IPS-NIHi11 (cell line): ENCODE results near the gene GET4.
A peak's percentile ranks its signal among the peaks of the same experiment; 100 is the strongest.

Experiments used
- DNase-seq: peaks from one replicate; pipeline ENCODE4 v3.0.0; 2012; ENCODE audit warnings: mixed read lengths, low spot score

GET4 gene

GRCh38 chr7:876077-876971 lies at the start of gene GET4:
Gene GET4 (plus strand): TSS chr7:876554. CDS start chr7:876646, 92 bp downstream.
- peak; percentile 93 for DNase-seq

DNA sequence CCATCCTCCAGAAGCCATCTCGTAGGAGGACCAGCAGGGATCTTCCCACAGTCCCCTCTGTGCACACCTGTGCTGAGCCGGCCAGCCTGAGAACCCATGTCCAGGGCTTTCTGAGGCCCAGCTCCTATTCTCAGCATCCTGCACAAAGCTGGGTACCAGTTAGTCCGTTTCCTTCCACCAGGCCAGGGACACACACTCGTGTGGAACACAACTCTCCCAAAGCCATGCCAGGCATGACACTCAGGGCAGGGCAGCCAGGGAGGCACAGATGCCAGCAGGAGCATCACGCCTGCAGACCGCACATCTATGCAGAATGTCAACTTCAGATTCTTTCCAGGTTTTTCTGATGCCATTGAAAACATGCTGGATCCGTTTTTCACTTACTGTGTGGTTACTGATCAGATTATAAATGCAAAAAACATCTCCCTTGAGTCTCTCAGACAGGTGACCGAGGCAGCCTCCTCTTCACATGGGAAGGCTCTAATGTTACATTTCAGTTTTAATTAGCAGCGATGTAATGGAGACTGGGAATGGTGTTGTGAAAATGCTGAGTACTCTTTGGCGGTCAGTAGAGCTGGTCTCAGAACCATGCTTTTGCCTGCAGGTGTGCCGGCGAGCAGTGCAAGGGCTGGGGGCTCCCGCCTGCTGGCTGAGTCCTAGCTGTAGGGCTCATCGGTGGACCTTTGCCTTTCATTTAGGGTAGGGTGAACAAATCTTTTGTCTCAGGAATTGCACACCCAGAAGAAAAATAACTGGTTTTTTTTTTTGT lies 47.4 kb upstream of the GET4 start:
- no peak for DNase-seq

DNA sequence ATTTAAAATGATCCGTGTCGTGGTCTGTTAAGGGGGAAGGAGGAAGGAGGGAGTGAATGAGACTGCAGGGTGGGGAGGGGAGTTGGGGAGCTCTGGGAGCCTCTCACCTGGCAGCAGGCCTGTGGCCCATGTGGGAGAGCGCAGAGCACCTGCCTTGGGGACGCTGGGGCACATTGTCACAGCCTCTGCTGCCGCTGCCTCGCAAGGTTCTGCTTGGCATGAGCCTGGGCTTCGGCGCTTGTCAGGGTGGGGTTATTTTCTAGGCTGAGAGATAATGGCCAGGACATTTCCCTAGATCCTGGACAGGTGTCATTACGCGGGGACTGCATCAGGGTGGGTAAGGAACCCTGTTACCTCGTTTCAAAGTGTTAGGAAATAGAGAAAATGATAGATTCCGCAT lies 46.3 kb upstream of the GET4 start:
- no peak for DNase-seq

- DNase-seq = no peak
Observed at GRCh38 chr7:831596-832166, 44.7 kb upstream of the GET4 start.

GRCh38 chr7:832167-832967 lies 44.0 kb upstream of the GET4 start, which contains the start of gene SUN1:
Gene SUN1 (plus strand): TSS chr7:832476. CDS start chr7:832525, 49 bp downstream.
- no peak for DNase-seq

DNA sequence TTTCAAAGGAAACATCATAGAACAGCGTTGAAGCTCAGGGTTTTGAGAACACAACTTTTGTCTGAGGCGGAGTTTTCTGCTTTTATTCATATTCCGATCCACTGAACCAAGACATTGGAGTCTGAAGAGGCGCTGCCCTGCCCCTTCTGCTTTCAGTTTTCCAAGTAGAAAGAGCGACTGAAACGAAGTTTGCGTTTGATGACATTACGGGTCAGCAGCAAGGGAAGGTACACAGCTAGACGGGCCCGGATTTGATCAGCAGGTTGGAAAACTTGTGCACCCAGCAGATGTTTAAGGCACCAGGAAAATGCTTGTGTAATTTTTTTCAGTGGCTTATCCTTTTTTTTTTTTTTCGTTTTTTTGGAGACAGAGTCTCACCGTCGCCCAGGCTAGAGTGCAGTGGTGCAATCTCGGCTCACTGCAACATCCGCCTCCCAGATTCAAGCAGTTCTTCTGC lies 43.4 kb upstream of the GET4 start:
- no peak for DNase-seq

DNA sequence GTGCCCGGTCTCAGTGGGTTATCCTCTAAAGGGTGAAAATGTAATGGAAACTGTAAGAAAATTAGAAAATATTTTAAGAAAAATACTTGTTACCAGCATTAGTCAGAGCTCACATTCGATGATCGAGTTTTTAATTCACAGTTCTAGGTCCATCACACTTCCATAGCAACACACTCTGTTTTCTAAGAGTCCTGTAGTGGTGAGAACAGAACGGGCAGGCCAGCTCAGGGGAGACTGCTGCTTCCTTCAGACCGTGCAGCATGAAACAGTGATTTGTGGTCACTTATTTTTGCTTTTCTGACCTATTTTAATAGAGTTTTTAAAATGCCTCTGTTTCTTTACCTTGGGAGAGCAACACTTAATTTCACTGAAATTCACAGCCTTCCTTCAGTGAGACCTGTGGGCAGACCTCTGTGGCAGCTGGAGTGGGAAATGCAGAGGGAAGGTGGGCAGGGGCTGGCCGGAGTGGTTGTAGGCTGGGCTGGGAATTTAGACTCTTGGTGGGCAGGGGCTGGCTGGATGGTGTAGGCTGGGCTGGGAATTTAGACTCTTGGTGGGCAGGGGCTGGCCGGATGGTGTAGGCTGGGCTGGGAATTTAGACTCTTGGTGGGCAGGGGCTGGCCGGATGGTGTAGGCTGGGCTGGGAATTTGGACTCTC lies 42.6 kb upstream of the GET4 start:
- DNase-seq = no peak

DNA sequence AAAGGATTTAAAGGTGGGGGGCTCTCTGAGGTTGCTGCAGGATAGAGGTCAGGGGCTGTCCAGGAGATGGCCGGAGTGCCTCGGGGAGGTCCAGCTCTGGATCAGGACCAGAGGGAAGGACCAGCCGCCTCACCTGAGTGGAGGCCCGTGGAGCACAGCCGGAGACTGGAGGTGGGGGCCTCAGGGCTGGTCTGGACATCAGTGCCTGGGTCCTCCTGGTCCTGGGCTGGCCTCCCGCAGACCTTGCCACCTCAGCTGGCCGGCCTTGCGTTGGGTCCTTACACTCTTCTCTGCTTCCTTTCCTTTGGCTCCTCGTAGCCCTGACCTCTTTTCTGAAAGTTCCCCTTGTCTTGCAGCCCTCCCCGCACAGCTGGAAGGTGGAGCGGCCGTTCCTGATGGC lies 42.1 kb upstream of the GET4 start:
- DNase-seq = no peak

DNA sequence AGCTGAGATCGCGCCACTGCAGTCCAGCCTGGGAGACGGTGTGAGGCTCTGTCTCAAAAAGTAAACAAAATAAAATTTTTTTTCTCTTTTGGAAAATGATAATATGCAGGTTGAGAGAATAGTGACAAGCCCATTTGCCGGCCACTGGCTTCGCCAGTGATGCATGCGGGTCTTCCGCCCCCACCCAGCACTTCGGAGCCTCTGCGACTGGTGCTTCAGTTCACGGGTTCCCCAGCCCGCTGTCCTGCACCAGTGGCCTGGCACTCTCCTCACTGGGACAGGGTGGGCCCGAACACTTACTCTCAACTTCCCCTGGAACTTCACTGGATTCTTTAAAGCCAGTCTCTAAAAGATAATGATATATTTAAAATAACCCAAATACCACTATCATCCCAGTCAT lies 41.3 kb upstream of the GET4 start:
- no peak for DNase-seq

GRCh38 chr7:835485-836401 lies 40.6 kb upstream of the GET4 start:
- DNase-seq = no peak

DNA sequence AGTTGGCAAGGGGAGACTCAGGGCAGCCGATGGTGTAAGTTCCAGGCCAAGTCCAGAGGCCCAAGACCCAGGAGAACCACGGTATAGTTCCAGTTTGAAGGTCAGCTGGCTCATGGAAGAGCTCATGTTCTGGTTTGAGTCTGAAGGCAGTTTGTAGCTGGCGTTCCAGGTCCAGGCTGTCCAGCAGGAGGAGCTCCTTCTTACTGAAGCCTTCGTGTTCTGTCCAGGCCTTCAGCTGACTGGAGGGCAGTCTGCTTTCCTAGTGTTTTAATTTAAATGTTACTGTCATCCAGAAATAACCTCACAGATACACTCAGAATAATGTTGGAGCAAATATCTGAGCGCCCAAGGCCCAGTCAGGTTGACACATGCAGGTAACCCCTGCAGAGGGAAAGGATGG lies 39.9 kb upstream of the GET4 start:
- DNase-seq = no peak

GRCh38 chr7:837001-837400 lies 39.4 kb upstream of the GET4 start:
- DNase-seq = no peak

GRCh38 chr7:840001-840600 lies 36.3 kb upstream of the GET4 start:
- no peak for DNase-seq

- no peak for DNase-seq
Observed at GRCh38 chr7:841943-842342, 34.4 kb upstream of the GET4 start.

DNA sequence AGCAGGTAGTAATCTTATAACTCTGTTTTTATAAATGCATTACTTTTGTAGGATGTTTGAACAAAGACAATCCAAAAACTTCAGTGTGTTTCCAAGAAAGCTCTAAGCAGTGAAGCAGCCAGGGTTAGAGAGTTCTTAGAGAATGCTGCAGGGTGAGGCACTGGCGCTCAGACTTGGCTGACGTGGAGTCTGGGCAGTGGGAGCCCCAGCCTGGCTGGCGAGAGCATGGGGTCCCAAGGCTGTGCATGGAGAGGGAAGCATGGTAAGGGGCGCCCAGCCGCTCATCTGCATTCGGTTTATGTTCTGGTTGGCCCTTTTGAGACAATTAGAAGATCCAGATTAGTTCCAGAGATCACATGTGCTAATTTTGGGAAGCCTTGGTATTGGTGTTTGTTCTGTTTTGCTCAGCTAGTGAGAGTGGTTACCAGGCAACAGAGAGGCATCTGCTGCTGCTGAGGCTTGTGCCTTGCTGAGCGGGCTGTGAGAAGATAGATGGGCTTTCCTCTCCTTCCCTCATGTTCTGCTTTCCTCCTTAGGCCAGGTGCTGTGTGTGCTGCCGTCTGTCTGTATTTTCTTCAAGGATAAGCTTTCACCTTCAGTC lies 33.8 kb upstream of the GET4 start:
- DNase-seq = no peak

DNA sequence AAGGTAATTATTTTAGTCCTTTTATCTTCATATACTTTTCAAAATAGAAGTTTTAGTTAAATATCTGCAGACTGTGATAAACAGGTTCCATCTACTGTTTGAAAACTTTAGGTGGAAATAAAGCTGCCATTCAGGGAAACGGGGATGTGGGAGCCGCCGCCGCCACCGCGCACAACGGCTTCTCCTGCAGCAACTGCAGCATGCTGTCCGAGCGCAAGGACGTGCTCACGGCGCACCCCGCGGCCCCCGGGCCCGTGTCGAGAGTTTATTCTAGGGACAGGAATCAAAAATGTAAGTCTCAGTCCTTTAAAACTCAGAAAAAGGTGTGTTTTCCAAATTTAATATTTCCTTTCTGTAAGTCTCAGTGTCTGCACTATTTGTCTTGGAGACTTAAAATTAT lies 33.1 kb upstream of the GET4 start:
- DNase-seq = no peak

GRCh38 chr7:844043-844442 lies 32.3 kb upstream of the GET4 start:
- no peak for DNase-seq

DNA sequence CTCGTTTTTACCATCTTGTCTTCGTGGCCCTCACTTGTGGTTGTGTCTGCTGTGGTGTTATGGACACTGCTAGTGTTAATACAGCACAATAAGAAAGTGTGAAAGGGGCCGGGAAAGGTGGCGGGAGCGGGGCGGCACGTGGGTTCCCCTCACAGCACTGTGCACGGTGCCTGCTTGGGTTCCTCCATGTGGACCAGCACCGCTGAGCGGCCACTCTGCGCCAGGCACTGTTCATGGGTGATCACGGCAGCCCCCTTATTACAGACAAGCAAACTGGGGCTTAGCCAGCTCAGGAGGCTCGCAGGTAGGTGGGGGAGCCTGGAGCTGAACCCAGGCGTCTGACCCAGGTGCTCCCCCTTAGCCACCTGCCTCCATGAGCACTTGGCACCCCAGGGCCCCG lies 31.8 kb upstream of the GET4 start:
- no peak for DNase-seq

DNA sequence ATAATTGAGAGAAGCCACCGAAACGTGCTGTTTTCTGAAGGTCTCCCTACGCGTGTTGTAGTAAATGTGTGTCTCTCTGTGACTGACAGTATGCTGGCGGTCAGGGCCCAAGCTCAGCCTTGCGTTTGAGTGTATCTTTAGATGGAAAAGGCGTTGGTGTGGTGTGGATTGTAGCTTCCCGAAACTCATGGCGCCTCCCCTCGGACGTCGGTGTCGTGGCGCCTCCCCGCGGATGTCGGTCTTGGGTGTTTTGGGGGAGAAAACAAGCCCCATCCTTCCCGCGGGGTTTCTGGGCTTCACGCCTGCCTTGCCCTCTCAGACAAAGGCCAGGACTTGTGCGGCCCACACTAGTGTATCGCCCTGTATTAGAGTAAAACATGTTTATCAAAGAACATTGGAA lies 31.3 kb upstream of the GET4 start:
- DNase-seq = no peak
